NCI-H2081 treated with DMSO at 0.1 percent for 48 hours (cell line): ENCODE measurements around the gene CTDSPL.
"Not testable (repeated sequence)": the region's sequence is repeated elsewhere in the genome, so short reads cannot be mapped to it uniquely, and the experiment has no call there.

ENCODE experiments used
- DNase-seq: peaks from one replicate; lab custom pipeline; 2025; lab: John Stamatoyannopoulos, UW

Gene CTDSPL

GRCh38 chr3:37861620-37862041, at the start of gene CTDSPL:
Gene CTDSPL (plus strand): TSS chr3:37861880. CDS start chr3:37862200, 320 bp downstream.
- DNase-seq, result no peak

- DNase-seq, result no peak
Observed at GRCh38 chr3:37812499-37812896, 49.2 kb upstream of the CTDSPL start.

GRCh38 chr3:37813403-37813802, 48.3 kb upstream of the CTDSPL start:
- no peak for DNase-seq

GRCh38 chr3:37814547-37814946, 47.1 kb upstream of the CTDSPL start:
- DNase-seq, result no peak

- DNase-seq, result not testable (repeated sequence)
Observed at GRCh38 chr3:37815156-37815555, 46.5 kb upstream of the CTDSPL start.

- no peak for DNase-seq
Observed at GRCh38 chr3:37816271-37816670, 45.4 kb upstream of the CTDSPL start.

GRCh38 chr3:37819591-37819990, 42.1 kb upstream of the CTDSPL start:
- no peak for DNase-seq

GRCh38 chr3:37820286-37820685, 41.4 kb upstream of the CTDSPL start:
- DNase-seq, result no peak

GRCh38 chr3:37823189-37823588, 38.5 kb upstream of the CTDSPL start:
- DNase-seq, result no peak

GRCh38 chr3:37824090-37824953, 37.4 kb upstream of the CTDSPL start:
- DNase-seq, result no peak

GRCh38 chr3:37824954-37825328, 36.7 kb upstream of the CTDSPL start:
- no peak for DNase-seq

GRCh38 chr3:37825744-37826400, 35.8 kb upstream of the CTDSPL start:
- DNase-seq, result no peak

- no peak for DNase-seq
Observed at GRCh38 chr3:37826502-37826901, 35.2 kb upstream of the CTDSPL start.

GRCh38 chr3:37826933-37827332, 34.7 kb upstream of the CTDSPL start:
- DNase-seq, result no peak

- DNase-seq, result no peak
Observed at GRCh38 chr3:37832480-37832879, 29.2 kb upstream of the CTDSPL start.

- DNase-seq, result no peak
Observed at GRCh38 chr3:37833302-37834186, 28.1 kb upstream of the CTDSPL start.

GRCh38 chr3:37836589-37836988, 25.1 kb upstream of the CTDSPL start:
- DNase-seq, result no peak

GRCh38 chr3:37847689-37848088, 14.0 kb upstream of the CTDSPL start:
- DNase-seq, result no peak

- no peak for DNase-seq
Observed at GRCh38 chr3:37849146-37849923, 12.3 kb upstream of the CTDSPL start.

GRCh38 chr3:37852097-37852496, 9.6 kb upstream of the CTDSPL start:
- DNase-seq, result no peak

GRCh38 chr3:37852771-37853170, 8.9 kb upstream of the CTDSPL start:
- DNase-seq, result no peak
